Lower leg skin (tissue), 4 donors: ENCODE data around the gene HAUS2. TPM values are rescaled to one million over a fixed set of nuclear protein-coding genes. Genes with fewer than 3 reads are reported as not detected.

ENCODE experiments used
- DNase-seq, 2 donors: peaks; one replicate each; pipeline ENCODE4 v3.0.0-alpha.2; 2019; ENCODE audit warnings: low spot score in 2 of 2
- H3K4me3 ChIP-seq: fragments of 200-600 bp; sonication (generic); 2 replicates; pipeline ENCODE4 v1.5.1; 2017; ENCODE audit warnings: mild to moderate bottlenecking, low read depth; ENCODE audit not compliant: poor library complexity, severe bottlenecking
- CTCF ChIP-seq, 3 donors: fragments of 450-650 bp; IDR thresholded peaks; one replicate each; pipeline ENCODE4 v1.5.1; 2016; ENCODE audit warnings: antibody characterized with exemption in 3 of 3, mild to moderate bottlenecking in 3 of 3, moderate library complexity in 2 of 3
- POLR2A ChIP-seq, 2 donors: fragments of 450-650 bp; IDR thresholded peaks; one replicate each; pipeline ENCODE4 v1.6.1; 2016 to 2017; ENCODE audit warnings: antibody characterized with exemption in 2 of 2, mild to moderate bottlenecking in 1 of 2, moderate library complexity in 1 of 2
- WGBS, 2 donors: methylation state at CpG; one replicate each; pipeline ENCODE4 v1.1.5; 2018; 5-methylcytosine and 5-hydroxymethylcytosine counted together
- intact Hi-C: fragments of 100-400 bp; cut with DNase I; formaldehyde crosslinking; loops from one replicate; pipeline ENCODE4 v1.15.0; 2023; ENCODE audit warnings: low total_unique reads
- total RNA-seq, 4 donors: library from RNA; depleted of rRNA; stranded (reverse); fragments of >200 nt; gene quantifications; one replicate each; pipeline ENCODE4 v1.1.0, GENCODE V29; 2016

The HAUS2 gene
- total RNA-seq, 4 donors from 2014 or later: 10.0 to 24.2 (median 23.7) TPM

- H3K4me3 ChIP-seq: no peak overlapping the region
- 8 to 27% methylated on average over 1 of the region's 1 CpG for WGBS, 2 donors
- peak in 1 of 2 donors; percentile 32 for DNase-seq
- intact Hi-C loops: no loop called here
- TF ChIP-seq CTCF (IDR thresholded peaks at IDR 0.05) (no peak), POLR2A (IDR thresholded peaks at IDR 0.05) (no peak)
These were observed 28.9 kb downstream of the HAUS2 start for GRCh38 chr15:42577514-42578031.

DNA sequence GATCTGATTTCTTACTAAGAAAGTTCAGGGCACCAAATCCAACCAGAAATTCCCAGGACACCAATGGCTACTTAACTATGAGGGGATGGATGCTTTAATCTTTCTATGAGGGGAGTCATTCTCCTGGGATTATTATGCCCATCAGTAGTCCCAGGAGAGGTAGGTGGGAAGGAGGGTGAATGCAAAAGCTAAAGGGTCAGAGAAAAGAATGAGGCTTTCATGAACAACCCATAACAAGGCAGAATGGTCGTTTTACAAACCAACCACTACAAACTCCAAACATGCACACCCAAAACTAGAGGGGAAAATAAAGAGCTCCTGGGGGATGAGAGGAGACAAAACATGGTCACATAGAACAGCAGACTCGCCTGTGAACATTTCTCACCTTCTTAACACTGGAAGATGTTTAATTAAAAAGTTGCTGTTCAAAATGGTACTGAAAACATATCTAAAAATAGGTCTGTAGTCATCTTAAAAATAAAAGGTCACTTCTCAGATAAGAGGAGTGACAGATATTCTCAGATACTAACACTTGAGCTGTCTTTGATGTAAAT lies 30.4 kb downstream of the HAUS2 start:
- 85 to 86% methylated on average over 2 of the region's 2 CpGs for WGBS, 2 donors
- TF ChIP-seq POLR2A (IDR thresholded peaks at IDR 0.05): no peak
- TF ChIP-seq CTCF (IDR thresholded peaks at IDR 0.05): no peak
- intact Hi-C loops: no loop called here
- no peak for DNase-seq
- H3K4me3 ChIP-seq: no peak overlapping the region

- WGBS, 2 donors: 1 to 2% methylated on average over 33 to 35 of the region's 37 CpGs
- H3K4me3 ChIP-seq: no peak overlapping the region
- TF ChIP-seq CTCF (IDR thresholded peaks at IDR 0.05) (no peak), POLR2A (IDR thresholded peaks at IDR 0.05) (no peak)
- peak; percentile 80 to 97 for DNase-seq
- intact Hi-C loops: no loop called here
These were observed 32.7 kb downstream of the HAUS2 start for GRCh38 chr15:42581272-42581730.

- intact Hi-C loops: no loop called here
- no peak for DNase-seq
- WGBS, 2 donors: 79 to 81% methylated on average over 8 of the region's 8 CpGs
These were observed 34.1 kb downstream of the HAUS2 start for GRCh38 chr15:42582569-42583375.

DNA sequence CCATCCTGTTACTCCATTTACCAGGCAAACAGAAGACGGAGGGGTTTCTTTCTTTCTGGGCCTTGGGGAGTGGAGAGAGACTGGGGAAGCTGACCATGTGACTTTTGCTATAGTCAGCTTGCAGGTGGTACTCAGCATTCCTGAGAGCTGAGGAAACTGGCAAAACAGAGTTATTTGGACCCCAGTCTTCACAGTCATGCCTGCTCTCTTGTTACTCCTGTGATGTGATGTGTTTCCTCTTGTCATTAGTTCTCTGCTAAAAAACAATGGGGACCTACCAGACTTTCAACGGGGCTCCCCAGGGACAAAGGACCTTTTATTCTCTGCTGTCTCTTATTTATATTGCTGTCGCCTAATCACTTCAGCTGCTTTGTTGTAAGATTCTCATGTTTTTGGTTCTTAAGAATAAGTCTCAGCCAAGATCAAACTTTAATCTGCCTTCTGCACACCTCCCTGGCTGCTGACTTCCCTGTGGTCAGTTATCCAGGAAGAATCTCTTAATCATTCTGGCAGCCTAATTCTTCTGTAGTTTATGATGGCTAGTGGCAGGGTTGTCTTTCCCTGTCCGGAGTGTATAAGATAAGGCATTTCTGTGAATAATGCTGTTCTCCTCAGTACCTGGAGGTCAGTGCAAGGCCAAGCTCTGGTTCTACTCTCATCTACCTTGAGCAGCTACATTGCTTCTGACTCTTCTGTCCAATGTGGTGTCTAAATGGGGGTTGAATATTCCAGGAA lies 35.6 kb downstream of the HAUS2 start:
- no peak for DNase-seq
- H3K4me3 ChIP-seq: no peak overlapping the region
- 60 to 66% methylated on average over 4 of the region's 4 CpGs for WGBS, 2 donors
- intact Hi-C loops: no loop called here
- TF ChIP-seq CTCF (IDR thresholded peaks at IDR 0.05): no peak
- no peak for TF ChIP-seq POLR2A (IDR thresholded peaks at IDR 0.05)

More at GRCh38 chr15:42582569-42583375, 34.1 kb downstream of the HAUS2 start:
- TF ChIP-seq POLR2A (IDR thresholded peaks at IDR 0.05): no peak
- TF ChIP-seq CTCF (IDR thresholded peaks at IDR 0.05): no peak
- no peak overlapping the region for H3K4me3 ChIP-seq
